GM19193 (cell line): Measurements from ENCODE around the gene LCN6.

Source experiments
- POLR2A ChIP-seq: IDR thresholded peaks from 4 replicates; pipeline ENCODE4 v1.6.1; 2011; ENCODE audit not compliant: insufficient read depth, insufficient read length; ENCODE audit errors: extremely low read depth

The LCN6 gene

GRCh38 chr9:136747161-136748060, 914 bp downstream of the LCN6 start:
- TF ChIP-seq POLR2A, result no peak

GRCh38 chr9:136746621-136747020, 1.7 kb downstream of the LCN6 start:
- no peak for TF ChIP-seq POLR2A

GRCh38 chr9:136746155-136746490, 2.2 kb downstream of the LCN6 start:
- no peak for TF ChIP-seq POLR2A

GRCh38 chr9:136745389-136746154, 2.8 kb downstream of the LCN6 start:
- TF ChIP-seq POLR2A, result no peak

- no peak for TF ChIP-seq POLR2A
Measured at GRCh38 chr9:136744773-136745172, 3.6 kb downstream of the LCN6 start.

- no peak for TF ChIP-seq POLR2A
Measured at GRCh38 chr9:136743639-136744211, 4.6 kb downstream of the LCN6 start.

- TF ChIP-seq POLR2A, result no peak
Measured at GRCh38 chr9:136742591-136743391, 5.5 kb downstream of the LCN6 start, which contains the start of gene LCN10. Gene LCN10 (minus strand): TSS chr9:136742940. CDS start chr9:136742903, 37 bp downstream.

GRCh38 chr9:136741883-136742571, 6.3 kb downstream of the LCN6 start:
- no peak for TF ChIP-seq POLR2A

- no peak for TF ChIP-seq POLR2A
Measured at GRCh38 chr9:136740971-136741882, 7.1 kb downstream of the LCN6 start.

- TF ChIP-seq POLR2A, result no peak
Measured at GRCh38 chr9:136740491-136740890, 7.8 kb downstream of the LCN6 start.

- TF ChIP-seq POLR2A, result no peak
Measured at GRCh38 chr9:136740069-136740468, 8.3 kb downstream of the LCN6 start.

- TF ChIP-seq POLR2A, result no peak
Measured at GRCh38 chr9:136739509-136739908, 8.8 kb downstream of the LCN6 start.

- TF ChIP-seq POLR2A, result no peak
Measured at GRCh38 chr9:136738960-136739359, 9.4 kb downstream of the LCN6 start.
